NCI-H1930 (cell line): ENCODE measurements around the gene MIAT.
"Not testable (repeated sequence)": the region's sequence is repeated elsewhere in the genome, so short reads cannot be mapped to it uniquely, and the experiment has no call there.

Source experiments
- DNase-seq, 2 experiments: peaks; one replicate each; lab custom pipeline; 2025; lab: John Stamatoyannopoulos, UW

Gene MIAT

DNA sequence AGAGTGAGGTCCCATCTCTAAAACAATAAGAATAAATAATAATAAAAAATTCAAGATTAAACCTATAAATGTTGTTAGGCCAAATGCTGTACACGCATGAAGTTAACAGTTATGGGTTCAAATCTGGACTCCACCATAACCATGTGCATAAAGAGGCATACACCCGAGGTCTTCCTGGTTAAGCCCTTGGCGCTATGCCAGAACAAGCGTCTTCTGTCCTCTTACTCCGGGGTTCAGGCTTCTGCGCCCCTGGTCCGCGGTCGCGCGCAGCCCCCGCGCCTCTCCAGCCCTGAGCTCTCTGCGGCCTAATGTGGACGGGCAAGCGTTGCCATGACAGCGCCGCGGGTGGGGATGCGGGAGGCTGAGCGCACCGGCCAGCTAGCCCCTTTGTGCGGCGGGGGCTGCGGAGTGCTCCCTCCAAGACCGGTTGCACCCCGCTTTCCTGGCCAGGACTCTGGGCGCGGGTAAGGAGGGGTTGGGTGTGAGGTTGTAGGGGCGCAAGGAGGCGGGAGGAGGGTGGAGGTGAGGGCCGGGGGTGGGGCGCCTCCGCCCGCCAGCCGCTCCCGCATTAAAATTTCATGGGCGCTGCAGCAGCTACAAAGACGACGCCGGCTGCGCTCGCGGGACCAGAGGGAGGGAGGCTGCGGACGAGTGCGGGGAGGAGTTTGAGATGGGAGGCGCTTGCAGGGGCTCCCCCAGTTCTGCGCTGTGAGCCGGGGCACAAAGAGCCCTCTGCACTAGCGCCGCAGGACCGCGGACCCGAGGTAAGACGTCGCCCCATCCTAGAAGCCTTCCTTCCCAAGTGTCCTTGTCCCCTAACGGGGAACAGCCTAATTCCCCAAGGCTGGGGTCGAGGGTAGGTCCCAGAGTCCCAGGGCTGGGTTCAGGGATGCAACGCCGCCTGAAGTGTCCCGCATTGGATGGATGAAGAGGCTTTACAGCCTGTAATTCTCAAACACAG is at the start of gene MIAT:
TSS of gene MIAT (plus strand) at position 698 of the 961 bp plus-strand sequence.
- DNase-seq: peak; percentile 43 to 49

DNA sequence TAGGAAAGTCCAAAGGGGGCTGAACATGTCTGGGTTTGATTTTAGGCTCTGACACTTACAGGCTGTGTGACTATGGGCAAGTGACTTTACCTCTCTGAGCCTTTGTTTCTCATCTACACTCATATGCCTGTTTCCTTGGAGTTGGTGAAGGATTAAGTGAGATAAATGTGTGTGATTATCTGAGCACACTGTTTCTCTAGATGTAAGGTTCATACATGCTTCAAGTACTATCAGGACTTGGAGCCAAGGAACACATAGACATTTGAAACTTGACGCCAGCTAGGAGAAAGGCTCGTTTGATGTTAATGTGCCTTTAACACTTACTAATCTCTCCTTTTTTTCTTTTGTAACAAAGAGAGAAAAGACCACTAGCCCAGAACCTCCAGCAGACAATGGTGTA is 49.3 kb upstream of the MIAT start:
- no peak for DNase-seq

DNA sequence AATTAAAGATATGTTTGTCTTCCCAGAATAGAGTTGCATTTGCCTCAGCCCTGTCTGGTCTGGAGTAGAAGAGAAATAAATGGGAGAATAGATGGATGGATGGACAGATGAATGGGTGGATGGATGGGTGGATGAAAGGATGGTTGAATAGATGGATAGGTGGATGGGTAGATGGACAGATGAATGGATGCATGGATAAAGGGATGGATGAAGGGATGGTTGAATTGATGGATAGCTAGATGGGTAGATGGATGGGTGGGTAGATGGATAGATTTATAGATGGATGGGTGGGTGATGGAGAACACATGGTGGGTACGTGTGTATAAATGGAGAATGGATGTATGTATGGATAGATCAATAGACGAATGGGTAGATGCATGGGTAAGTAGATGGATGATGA is 48.1 kb upstream of the MIAT start:
- no peak for DNase-seq

DNA sequence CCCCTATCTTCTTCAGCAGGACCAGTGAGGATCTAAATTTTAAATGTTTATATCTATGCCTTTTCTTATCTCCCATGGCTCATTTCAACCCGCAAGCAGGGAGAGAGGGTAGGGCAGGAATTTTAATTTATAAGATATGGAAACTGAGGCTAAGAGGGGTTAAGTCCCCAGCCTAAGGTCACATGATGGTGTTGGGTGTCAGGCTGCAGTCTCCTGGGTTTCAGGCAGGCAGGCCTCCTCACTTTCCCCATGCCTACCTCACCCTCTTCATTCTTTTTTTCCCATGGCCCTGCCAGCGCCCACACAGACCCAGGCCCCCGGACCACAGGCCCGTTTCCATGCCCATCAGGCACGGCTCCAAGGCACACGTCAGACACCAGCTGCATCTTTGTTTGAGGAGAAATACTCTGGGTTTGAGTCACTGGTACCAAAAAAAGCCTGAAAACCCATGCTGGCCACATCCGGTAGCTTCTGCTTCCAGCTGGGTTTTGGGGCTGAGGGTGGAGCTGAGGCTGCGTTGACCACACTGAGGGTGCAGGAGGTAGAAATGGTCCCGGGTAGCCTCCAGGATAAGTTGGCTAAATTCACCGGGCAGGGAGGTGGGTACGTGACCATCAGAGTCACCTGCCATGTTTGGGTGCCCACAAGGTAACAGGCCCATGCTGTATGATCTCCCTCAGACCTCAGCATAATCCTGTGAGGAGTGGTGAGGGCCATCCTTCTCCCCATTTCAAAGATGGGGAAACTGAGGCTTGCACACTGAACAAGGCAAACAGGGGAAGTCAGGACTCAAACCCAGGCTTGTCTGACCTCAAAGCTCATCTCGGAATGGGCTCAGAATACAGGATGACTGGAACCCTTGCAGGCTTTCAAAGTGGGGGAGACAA is 47.1 kb upstream of the MIAT start:
- DNase-seq: no peak

DNA sequence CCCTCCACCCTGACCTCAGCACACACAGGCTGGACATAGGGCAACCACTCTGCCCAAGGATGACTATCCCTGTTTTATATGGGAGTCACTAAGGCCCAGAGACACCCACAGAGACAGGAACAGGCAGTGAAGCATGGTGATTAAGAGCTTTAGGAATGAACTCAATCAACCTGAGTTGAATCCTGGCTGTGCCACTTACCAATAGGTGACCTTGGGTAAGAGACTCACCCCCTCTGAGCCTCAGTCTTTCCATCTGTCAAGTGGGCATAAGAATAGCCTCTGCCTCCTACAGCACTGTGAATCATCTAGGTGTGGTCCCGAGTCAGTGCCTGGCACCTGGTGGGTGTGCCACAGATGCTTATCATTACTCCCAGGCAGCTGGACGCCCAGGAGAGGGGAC is 46.4 kb upstream of the MIAT start:
- DNase-seq: no peak

DNA sequence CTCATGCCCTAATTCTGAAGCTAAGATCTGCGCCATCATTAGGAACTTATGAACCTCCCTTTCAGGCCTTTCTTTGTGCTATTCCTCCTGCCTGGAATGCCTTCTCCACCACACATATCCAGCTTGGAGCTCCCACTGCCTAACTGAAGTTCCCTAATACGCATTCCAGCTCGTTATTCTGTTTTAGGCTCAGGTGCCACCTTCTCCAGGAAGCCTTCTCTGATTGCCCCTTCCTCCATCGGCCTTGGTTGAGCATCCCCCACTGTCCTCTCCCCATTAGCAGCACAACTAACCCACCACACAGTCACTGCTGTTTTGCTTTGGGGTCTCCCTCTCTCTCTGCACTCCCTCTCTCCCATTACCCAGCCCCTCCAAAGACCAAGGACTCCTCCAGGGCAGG is 44.7 kb upstream of the MIAT start:
- no peak for DNase-seq

DNA sequence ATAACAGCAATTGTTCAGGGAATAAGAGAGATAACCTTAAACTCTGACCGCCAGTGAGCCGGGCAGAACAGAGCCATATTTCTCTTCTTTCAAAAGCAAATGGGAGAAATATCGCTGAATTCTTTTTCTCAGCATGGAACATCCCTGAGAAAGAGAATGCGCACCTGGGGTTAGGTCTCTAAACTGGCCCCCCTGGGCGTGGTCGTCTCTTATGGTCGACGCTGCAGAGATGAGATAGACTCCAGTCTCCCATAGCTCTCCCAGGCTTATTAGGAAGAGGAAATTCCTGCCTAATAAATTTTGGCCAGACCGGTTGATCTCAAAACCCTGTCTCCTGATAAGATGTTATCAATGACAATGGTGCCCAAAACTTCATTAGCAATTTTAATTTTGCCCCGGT is 43.6 kb upstream of the MIAT start:
- DNase-seq: not testable (repeated sequence)

DNA sequence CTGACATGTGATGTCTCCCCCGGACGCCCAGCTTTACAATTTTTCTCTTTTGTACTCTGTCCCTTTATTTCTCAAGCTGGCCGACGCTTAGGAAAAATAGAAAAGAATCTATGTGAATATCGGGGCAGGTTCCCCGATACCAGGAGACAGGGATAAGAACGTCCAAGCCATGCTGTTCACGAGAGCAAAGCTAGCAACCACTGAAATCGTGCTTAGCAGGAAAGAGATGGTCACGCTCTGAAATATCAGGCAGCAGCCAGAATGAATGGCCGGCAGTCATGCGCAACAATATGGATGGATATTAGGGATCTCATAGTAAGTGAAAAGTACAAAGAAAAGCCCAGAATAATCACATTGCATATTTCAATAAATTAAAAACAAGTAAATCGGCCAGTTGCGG is 43.1 kb upstream of the MIAT start:
- DNase-seq: no peak

DNA sequence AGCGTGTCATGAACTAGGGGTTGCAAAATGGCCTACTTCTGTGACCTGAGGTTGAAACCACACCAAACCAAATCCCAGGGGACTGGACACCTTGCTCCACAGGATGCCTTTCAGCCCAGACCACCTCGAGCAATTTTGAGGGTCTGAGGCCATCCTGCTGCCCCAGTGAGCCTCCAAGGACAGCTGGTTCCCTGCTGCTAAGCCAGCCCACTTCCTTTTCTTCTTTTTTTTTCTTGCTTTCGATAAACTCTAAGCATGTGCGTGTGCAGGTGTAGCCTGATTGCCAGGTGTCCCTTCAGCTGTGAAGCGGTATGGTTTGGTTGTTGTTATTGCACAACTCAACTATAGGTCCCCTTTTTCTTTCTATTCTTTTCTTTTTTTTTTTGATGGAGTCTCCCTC is 42.2 kb upstream of the MIAT start:
- no peak for DNase-seq

DNA sequence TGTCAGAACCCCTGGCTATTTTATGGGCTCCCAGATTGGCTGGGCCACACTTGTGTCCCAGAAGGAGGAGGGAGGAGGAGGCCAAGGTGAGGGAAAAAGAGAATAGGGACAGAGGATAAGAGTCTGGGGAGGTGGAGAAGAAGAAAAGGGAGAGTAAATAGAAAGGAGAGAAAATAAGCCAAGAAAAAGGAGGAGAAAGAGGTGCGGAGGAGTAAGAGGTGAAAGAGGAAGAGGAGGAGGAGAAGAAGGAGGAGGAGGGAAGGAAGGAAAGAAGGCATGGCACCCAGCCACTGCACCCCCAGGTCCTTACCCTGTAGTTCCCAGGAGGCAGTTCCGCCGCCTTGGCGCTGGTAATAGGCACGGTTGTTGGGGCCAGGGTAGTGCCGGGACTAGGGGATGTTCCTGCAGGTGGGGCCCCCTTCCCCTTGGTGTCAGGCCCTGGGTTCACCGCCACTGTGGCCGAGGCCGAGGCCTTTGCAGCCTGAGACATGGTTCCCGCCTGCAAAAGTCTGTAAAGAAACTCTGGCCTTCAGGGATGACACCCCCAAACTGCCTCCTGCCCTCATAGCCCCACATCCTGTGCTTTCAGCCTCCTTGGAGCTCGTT is 41.5 kb upstream of the MIAT start:
- DNase-seq: no peak

DNA sequence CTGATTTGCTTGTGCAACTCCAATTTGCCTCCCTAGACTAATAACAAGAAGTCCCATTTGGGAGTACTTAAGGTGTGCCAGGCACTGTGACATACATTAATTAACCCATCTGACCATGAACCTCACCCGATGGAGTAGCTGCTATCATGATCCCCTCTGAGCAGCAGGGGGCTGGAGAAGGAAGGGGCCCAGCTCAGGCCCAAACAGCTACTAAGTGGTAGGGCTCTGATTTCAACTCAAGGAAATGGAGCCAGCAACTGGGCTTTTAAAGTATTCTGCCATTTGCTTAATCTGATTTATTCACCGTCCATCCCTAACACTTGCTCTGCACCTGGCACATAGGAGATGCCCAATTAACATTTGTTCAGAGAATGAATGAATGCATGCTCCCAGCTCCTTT is 40.7 kb upstream of the MIAT start:
- DNase-seq: no peak

DNA sequence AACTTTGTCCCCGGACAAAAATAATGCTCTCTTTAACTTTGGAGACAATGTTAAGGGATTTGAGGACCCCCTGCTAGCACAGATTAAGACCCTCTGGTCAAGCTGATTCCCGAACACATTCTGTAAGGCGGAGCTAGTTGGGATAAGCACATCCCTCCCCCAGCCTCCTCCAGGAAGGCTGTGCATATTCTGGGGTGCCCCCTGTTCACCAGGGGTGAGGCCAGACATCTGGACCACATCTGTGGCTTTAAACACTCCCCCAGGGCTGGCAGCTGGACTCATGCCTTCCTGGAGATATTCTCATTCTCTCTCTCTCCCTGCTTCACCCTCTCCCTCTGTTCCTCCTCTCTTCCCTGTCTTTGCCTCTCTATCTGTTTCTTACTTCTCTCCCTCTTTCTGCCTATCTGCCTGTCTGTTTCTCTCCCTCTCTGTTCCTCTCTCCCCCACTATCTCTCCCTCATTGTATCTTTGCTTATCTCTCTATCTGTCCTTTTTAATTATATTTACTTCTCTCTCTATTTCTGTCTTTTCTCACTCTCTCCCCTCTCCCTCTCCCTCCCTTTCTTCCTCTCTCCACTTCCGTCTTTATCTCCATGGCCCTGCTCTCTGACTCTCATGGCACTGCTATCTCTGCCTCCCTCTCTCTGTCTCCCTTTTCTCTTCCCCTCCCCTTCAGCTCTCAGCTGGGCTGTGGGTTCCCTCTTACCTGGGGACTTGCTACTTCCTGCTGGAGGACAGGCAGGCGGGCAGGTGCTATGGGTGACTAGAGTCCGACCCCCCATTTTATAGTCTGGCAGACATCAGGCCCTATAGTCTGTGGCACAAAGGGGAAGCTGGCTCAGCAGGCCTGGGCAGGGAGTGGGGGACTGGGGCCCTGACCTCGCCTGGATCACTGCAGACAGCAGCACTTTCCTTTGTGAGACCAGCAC is 39.9 kb upstream of the MIAT start, which contains the start of gene CRYBB1:
TSS of gene CRYBB1 (minus strand) at position 757 of the 929 bp plus-strand sequence. CDS start 1,708 bp downstream, outside the sequence.
- DNase-seq: no peak

DNA sequence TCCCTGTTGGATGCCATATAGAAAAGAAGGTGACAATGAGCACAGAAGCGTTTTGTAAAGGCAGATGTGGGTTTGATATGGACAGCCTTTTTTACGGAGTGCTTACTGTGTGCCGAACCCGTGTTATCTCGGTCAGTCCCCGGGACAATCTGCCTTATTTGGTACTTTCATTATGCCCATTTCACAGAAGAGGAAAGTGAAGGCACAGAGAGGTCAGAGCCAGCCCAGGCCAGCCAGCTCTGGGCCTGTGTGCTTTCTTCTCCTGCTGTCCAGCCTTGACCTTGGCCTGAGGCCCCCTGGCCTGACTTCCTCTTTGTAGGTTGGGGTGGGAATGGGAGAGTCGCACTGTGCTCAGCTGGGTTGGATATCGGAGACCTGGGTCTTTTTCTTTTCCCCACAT is 38.9 kb upstream of the MIAT start:
- DNase-seq: no peak

DNA sequence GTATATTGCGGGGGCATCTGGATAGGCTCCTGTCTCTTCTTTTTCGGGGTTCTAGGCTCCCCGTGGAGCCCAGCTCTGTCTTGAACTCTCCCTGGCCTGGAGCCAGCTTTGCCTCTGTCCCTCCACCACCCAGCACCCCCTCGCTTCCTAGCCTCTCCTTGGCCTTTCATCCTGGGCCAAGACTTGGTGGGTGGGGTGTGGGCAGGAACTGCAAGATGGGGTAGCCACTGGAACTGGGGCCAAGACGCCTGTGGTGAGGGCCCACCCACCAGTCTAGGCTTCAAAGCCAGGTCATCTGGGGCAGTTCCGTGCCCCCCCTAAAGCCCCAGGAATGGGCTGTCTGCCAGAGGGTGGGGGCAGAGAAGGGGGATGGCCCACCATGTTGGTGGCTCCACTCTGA is 37.9 kb upstream of the MIAT start:
- no peak for DNase-seq

DNA sequence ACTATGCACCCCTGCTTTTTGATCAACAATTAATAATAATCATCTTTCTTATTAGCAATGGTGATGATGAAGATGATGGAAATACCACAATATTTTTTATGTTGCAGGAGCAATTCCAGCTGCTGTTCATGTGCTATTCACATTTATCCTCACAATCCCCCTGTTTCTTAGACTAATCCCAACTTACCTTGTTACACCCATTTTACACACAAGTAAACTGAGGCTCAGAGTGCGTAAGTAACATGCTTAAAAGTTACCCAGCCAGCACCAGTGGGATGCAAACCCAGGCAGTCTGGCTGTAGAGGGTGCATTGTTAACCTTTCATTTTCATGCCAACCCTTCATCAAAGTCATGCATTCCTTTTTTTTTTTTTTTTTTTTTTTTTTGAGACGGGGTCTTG is 37.2 kb upstream of the MIAT start:
- no peak for DNase-seq

DNA sequence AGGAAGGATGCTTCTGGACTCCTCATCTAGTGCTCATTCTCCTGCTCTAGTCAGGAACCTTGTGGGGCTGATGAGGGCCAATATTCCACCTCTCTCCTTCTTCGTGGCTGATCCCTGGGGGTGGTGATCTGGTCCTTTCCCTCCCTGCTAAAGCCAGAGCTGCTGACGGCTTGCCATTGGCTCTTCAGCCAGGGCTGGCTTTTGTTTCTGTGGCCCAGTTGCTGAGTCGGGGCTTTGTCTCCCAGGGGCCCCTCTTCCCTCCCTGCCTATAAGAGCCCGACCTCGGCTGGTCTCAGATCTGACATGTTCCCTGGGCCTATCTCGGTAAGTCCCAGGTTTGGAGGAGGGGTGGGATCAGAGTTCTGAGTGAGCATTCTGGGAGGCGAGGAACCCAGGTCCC is 35.7 kb upstream of the MIAT start, which contains the start of gene CRYBA4:
TSS of gene CRYBA4 (plus strand) at position 301 of the 400 bp plus-strand sequence. CDS start 634 bp downstream, outside the sequence.
- no peak for DNase-seq

DNA sequence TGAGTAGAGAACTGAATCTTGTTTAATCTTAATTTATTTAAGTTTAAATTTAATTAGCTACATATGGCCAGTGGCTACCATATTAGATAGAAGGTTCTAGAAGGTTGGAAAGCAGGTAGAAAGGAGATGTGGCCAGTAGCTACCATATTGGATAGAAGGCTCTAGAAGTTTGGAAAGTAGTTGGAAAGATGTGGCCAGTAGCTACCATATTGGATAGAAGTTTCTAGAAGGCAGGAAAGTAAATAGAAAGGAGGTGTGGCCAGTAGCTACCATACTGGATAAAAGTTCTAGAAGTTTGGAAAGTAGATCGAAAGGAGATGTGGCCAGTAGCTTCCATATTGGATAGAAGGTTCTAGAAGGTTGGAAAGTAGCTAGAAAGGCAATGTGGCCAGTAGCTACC is 33.4 kb upstream of the MIAT start:
- DNase-seq: no peak

DNA sequence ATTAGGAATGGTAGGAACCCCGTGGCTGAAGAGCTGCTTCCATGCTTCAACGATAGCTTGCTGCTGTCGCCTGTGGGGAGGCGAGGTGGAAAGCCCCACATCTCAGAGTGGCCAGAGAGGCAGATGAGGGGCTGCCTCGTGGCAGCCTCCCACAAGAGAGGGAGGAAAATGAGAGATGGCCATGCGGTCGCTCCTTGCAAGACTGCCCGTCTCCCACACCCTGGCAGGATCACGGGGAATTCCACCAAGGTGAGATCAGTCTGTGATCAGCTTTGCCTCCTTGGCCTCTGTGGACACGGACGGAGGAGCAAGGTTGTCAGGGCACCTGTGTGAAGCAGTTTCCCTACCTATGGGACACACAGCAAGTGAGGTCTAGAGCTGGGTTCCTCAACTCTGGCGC is 32.6 kb upstream of the MIAT start:
- DNase-seq: no peak

DNA sequence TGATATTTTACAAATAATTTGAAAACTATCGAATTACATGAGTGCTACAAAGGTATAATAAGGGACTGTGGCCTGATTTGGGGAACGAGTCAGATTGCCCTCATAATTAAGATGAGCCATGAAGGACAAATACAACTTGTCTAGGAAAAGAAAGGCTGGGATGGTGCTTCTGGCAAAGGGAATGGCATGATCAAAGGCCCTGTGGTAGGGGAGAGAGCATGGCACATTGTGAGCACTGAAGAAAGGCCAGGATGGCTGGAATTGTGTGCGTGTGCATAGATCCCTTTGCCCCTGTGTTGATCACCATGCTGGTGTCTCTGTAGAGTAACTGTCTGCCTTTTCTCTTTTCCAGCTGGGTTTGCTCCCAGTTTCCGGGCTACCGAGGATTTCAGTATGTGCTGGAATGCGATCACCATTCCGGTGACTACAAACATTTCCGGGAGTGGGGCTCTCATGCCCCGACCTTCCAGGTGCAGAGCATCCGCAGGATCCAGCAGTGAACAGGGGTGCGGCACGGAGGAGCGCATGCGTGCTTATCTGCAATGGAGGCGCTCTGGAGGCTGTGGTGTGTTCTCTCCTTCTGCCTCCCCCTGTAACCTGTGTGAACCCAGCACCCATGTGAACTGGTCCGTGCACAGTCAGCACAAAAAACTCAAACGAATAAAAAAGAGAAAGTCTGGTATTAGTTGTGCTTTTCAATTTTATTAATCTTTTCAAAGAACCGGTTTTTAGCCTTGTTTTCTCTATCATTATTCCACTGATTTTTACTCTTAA is 27.2 kb upstream of the MIAT start:
- no peak for DNase-seq

DNA sequence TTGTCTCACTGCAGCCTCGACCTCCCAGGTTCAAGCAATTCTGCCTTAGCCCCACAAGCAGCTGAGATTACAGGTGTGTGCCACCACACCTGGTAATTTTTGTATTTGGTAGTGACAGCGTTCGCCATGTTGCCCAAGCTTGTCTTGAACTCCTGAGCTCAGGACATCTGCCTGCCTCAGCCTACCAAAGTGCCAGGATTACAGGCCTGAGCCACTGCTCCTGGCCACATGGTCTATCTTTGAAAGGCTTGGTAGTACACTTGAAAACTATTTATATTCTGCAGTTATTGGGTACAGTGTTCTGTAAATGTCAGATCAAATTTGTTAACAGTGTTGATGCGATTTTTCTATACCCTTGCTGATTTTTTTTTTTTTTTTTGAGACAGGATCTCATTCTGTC is 26.1 kb upstream of the MIAT start:
- no peak for DNase-seq
